ENCODE results near the gene TFAP2C.
"Not testable (repeated sequence)": the region's sequence is repeated elsewhere in the genome, so short reads cannot be mapped to it uniquely, and the experiment has no call there.

The TFAP2C gene

GRCh38 chr20:56617489-56617888 is 11.6 kb upstream of the TFAP2C start:
- no peak for DNase-seq (ENCODE audit: low spot score)

DNA sequence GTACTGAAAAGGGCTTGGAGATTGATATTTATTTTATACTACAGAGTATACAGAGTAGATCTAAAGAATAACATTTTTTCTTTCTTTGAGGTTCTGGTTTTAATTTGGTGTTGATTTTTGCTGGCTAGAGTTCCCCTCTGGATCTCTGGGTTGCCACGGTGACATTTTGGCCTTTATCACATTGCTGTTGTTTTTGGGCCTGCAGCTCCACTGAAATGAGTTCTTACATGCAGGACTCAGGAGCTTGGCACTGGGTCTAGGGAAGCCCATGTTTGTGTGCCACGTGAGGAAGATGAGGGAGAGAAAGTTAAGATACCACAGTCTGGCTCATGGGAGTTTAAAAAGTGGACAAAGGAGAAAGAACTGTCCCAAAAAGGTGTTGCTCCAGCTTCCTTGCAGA is 7.4 kb upstream of the TFAP2C start:
- no peak for DNase-seq (ENCODE audit: low spot score)

- not testable (repeated sequence) for DNase-seq (ENCODE audit: low spot score)
Observed at GRCh38 chr20:56623930-56624329, 5.2 kb upstream of the TFAP2C start.

GRCh38 chr20:56624786-56625681 is 4.1 kb upstream of the TFAP2C start:
- DNase-seq (ENCODE audit: low spot score), result no peak

DNA sequence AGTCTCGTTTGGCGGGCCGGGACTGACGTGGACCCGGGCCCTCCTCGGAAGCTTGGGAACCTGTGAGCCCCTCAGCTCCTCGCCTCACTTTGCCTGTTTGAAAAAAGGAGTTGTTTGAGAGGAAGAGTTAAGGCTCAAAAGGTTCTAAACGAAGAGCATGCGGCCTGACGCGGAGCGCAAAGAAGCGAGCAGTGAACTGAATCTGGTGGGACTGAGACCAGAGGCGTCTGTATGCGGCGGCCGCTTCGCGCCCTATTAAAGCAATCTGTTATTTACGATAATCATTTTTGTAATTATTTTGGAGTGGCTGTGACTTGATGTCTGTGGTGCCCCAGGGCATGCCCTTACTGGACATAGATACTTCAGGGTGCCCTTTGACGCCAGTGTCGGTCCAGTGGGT is 3.3 kb upstream of the TFAP2C start:
- DNase-seq (ENCODE audit: low spot score), result no peak

DNA sequence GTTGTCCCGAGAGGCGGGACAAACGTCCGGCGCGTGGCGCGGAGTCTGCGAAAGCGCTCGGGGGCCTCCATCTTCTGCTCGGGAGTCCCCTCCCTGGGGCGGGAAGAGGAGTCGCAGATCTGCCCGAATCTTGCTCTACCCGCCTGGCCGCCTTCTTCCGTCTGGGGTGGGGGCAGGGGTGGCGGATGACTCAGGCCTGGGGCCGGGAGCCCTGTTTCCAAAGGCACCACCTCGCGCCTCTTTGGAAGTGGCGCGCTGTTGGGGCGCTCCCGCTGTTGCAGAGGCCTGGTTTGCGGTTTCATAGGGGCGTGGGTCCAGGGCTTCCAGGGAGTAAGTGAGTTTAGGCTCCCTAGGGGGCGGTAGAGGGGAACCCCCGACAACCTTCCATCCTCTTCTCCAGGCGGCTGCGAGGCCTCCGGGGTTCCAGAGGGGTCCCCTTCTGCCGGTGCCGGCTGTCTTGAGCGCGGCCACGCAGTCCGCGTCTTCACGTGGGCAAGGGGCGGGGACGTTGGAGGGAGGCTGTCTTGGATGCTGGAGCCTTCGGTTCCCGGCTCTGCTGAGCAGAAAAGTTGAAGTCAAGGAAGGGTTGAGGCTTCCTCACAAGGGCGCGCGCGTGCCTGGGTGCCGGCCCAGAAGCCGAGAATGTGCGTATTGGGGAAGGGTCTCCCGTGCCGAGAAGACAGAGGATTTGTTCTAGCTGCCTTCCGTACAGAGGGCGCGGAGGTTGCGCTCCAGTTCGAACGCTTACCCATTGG is 2.6 kb upstream of the TFAP2C start:
- DNase-seq (ENCODE audit: low spot score), result no peak

GRCh38 chr20:56627122-56628014 is 1.7 kb upstream of the TFAP2C start:
- no peak for DNase-seq (ENCODE audit: low spot score)

GRCh38 chr20:56628015-56628872 is 862 bp upstream of the TFAP2C start:
- DNase-seq (ENCODE audit: low spot score), result no peak

DNA sequence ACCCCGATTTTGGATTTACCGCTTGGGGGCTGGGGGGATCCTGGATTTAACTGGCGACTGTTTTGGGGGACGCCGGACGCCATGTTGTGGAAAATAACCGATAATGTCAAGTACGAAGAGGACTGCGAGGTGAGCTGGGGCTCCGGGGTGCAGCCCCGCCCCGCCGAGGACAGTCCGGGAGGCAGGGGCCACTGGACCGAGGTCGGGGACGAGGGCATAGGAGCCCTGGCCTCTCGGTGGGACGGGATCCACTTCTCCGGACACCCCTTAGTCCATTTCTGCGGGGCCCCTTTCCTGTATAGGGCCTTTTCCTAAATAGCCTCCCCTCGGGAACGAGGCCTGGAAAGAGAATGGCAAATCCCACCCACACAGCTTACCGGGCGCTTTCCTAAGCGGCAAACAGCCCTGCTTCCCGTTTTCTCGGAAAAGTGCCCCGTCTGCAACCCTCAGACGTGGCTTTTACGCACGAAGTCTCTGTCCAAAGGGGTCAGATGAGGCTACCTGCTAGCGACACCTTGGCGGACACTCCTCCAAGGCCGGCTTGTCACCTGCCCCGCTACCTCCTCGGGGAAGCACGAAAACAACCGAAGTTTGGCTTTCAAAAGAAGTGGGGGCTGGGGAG is 469 bp downstream of the TFAP2C start:
- DNase-seq (ENCODE audit: low spot score), result no peak

DNA sequence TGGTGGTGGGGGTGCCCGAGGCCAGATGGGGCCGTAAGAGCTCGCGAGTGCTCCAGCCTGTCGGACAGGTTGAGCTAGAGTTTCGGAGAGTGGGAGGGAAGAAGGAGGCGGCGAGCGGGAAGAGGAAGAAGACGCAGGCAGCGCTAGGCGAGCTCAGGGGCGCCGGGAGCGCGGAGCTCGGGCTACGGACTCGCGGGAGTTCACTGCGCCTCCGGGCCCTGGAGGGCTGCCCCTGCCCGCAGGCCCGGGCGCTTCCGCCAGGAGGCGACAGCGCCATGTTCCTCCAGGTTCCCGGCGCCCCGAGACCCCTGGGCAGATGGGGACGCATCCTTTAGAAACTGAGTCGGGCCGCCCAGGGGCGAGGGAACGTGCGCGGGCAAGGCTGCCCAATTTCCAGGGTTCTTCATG is 984 bp downstream of the TFAP2C start:
- no peak for DNase-seq (ENCODE audit: low spot score)

DNA sequence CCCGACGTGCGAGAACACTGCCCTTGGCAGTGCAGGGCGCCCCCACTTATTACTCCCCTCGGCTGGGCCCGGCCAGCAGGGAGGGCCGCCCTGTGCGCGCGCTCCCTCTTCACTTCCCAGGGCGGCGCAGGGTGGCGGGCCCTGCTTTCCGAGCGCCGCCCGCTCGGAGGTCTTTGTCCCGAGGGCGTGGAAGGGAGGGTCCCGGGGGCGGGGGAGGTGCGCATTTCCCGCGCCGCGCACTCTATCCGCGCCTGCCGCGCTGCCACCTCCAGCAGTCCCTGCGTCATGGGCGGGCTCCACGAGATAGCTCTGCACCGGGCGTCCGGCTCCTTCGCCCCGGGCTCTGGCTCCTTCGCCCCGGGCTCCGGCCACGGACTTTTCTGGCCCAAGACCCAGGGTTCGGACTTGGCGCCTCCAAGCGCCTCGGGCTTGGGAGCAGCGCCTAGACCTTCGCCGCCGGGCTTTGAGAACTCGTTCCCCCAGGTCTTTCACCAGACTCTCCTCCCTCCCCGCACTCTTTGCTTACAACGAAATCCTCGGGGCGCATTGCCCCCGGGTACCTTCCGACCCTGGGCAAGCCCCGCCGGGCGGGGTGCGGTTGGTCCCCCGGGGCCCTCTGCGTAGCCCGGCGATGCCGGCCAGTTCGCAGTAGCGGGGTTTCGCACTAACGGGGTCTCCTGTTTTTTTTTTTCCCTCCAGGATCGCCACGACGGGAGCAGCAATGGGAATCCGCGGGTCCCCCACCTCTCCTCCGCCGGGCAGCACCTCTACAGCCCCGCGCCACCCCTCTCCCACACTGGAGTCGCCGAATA is 1.6 kb downstream of the TFAP2C start:
- DNase-seq (ENCODE audit: low spot score), result no peak

DNA sequence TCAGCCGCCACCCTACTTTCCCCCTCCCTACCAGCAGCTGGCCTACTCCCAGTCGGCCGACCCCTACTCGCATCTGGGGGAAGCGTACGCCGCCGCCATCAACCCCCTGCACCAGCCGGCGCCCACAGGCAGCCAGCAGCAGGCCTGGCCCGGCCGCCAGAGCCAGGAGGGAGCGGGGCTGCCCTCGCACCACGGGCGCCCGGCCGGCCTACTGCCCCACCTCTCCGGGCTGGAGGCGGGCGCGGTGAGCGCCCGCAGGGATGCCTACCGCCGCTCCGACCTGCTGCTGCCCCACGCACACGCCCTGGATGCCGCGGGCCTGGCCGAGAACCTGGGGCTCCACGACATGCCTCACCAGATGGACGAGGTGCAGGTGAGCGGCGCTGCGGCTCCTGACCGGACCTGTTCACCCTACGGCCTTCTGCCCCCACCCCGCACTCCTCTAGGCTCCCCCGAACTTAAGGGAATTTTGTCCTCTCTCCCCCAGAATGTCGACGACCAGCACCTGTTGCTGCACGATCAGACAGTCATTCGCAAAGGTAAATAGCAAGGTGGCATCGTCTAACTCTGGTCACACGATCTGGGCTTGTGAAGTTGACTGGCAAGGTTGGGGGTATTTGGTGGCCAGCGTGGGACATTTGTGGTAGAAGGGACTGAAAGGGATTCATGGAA is 2.3 kb downstream of the TFAP2C start:
- DNase-seq (ENCODE audit: low spot score), result no peak

- DNase-seq (ENCODE audit: low spot score), result no peak
Observed at GRCh38 chr20:56631990-56632327, 2.9 kb downstream of the TFAP2C start.

GRCh38 chr20:56634307-56634706 is 5.2 kb downstream of the TFAP2C start:
- no peak for DNase-seq (ENCODE audit: low spot score)

GRCh38 chr20:56634735-56635385 is 5.8 kb downstream of the TFAP2C start:
- DNase-seq (ENCODE audit: low spot score), result no peak

DNA sequence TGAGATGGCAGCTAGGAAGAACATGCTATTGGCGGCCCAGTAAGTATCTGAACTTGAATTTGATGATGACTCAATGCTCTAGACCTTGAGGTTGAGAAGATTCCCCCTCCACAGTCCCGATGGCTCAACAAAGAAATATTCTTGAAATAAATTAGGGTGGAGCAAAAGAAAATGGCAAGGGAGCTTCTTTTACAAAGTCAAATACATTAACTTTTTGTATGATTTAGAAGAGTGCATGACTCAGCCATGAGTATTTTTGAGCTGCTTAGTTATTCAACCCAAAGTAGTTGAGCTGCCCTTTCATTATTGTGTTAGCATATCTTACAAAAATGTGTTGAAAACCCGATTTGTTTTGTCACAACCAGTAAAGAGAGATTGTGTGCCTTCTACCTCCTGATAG is 7.6 kb downstream of the TFAP2C start:
- DNase-seq (ENCODE audit: low spot score), result no peak

DNA sequence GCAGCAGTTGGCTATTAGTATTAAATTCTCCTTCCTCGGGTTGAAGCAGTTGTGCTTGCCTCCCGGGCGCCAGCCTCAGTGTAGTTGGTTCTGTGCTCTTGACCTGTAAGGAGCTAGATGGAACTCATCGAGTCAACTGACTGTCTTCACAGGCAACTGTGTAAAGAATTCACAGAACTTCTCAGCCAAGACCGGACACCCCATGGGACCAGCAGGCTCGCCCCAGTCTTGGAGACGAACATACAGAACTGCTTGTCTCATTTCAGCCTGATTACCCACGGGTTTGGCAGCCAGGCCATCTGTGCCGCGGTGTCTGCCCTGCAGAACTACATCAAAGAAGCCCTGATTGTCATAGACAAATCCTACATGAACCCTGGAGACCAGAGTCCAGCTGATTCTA is 8.5 kb downstream of the TFAP2C start:
- no peak for DNase-seq (ENCODE audit: low spot score)

DNA sequence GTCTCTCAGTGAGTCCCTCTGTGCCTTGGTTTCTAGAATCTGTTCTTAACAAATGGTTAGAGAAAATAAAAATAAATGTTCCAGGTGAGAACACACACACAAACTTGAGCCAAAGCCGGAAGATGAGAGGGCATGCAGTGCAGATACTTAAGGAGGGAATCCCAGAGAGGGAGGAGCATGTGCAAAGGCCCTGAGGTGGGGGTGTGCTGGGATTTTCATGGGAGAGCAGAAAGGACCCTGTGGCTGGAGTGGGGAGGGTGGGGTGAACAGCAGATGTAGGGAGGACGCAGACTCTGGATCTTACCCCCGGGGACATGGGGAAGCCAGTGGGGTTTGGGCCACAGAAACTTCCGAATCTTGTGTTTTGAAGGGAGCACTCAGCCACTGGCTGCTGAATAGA is 17.5 kb downstream of the TFAP2C start:
- DNase-seq (ENCODE audit: low spot score), result no peak

- no peak for DNase-seq (ENCODE audit: low spot score)
Observed at GRCh38 chr20:56653211-56653610, 24.1 kb downstream of the TFAP2C start.

All from hepatic stellate cell (primary cell).